ENCODE measurements around the gene PLCXD1.

Gene PLCXD1

DNA sequence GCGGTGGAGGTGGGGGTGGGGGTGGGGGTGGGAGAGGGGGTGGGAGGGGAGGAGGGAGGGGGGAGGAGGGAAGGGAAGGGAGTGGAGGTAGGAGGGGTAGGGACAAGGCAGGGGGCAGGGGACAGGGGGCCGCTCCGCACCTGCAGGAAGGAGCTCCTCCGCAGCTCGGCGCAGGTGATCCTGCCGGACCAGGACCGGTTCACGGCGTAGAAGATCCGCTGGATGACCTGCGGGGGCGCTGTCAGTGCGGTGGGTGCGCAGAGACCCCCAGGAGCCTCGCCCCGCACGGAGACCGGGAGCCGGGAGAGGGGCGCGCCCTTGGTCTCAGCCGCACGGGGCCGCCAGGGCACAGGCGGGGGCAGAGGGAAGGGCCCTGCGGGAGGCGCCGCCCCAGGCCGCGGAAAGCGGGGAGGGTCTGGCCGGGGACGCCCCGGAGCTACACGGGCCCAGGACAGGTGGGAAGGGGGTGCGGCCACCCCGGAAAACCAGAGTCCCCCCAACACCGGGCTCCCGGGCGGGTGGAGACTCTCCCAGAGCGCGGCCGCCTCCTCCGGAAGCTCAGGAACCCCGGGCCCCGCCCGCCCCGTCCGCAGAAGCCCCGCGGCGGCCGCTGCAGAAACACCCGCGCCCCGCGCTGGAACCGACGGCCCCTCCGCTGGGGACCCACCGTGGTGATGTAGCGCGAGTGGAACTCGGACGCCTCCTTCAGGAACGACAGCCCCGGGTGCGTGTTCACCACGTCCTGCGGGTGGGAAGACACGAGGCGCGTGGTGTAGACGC lies 65.0 kb downstream of the PLCXD1 start:
- Histone ChIP-seq H3K27me3 (replicated peaks; ENCODE audit: control insufficient read depth, insufficient read depth, low read length) (no peaks in the 10 kb centered on the region), H3K4me3 (replicated peaks; ENCODE audit: low read depth, low read length) (no peak overlapping the region), H3K36me3 (ENCODE audit: control insufficient read depth, insufficient read depth, low read length) (no peaks in the 10 kb centered on the region; the same call in 1 of the 2 replicates)
- DNase-seq (ENCODE audit: extremely low read depth, insufficient read length), result no peak
- TF ChIP-seq, protein P1, sequence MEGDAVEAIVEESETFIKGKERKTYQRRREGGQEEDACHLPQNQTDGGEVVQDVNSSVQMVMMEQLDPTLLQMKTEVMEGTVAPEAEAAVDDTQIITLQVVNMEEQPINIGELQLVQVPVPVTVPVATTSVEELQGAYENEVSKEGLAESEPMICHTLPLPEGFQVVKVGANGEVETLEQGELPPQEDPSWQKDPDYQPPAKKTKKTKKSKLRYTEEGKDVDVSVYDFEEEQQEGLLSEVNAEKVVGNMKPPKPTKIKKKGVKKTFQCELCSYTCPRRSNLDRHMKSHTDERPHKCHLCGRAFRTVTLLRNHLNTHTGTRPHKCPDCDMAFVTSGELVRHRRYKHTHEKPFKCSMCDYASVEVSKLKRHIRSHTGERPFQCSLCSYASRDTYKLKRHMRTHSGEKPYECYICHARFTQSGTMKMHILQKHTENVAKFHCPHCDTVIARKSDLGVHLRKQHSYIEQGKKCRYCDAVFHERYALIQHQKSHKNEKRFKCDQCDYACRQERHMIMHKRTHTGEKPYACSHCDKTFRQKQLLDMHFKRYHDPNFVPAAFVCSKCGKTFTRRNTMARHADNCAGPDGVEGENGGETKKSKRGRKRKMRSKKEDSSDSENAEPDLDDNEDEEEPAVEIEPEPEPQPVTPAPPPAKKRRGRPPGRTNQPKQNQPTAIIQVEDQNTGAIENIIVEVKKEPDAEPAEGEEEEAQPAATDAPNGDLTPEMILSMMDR (IDR thresholded peaks at IDR 0.05; ENCODE audit: insufficient read depth, low read length, poor library complexity, severe bottlenecking), result no peak

DNA sequence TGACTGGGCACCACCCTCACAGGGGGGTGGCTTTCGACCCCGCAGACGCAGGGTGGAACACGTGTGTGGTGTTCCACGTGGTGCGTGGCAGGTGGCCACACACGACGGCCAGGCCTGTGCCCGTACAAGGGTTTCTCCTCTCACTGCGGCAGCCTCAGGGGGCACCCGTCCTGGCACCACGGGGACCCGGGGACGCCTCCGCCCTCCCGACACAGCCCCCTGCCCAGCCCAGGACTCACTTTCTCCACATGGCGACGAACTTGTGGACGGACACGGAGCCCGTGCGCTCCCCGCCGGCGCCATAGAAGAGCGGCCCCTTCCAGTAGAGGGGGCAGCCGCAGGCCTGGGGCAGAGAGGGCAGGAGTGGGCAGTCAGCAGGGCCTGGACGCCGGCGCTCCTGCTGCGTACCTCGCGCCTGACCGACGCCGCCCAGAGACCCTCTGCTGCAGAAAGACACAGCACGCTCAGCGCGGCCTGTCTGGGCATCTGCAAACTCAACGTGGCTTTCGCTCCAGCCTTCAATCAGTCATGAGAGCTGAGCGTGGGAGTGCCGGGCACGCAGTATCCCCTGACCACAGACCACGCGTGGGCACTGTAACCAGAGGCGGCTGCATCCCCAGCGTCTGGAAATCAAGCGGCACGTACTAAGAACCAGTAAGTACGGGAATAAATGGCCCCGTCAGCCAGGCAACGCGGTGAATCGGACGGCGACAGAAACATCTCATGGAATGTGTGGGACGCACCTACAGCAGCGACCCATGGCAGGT lies 66.4 kb downstream of the PLCXD1 start:
- TF ChIP-seq, protein P1 (IDR thresholded peaks at IDR 0.05; ENCODE audit: insufficient read depth, low read length, poor library complexity, severe bottlenecking), result no peak
- DNase-seq (ENCODE audit: extremely low read depth, insufficient read length), result no peak
- no peaks in the 10 kb centered on the region; the same call in 1 of the 2 replicates for H3K36me3 ChIP-seq (ENCODE audit: control insufficient read depth, insufficient read depth, low read length)
- H3K4me3 ChIP-seq (replicated peaks; ENCODE audit: low read depth, low read length), result no peak overlapping the region
- H3K27me3 ChIP-seq (replicated peaks; ENCODE audit: control insufficient read depth, insufficient read depth, low read length), result no peaks in the 10 kb centered on the region

DNA sequence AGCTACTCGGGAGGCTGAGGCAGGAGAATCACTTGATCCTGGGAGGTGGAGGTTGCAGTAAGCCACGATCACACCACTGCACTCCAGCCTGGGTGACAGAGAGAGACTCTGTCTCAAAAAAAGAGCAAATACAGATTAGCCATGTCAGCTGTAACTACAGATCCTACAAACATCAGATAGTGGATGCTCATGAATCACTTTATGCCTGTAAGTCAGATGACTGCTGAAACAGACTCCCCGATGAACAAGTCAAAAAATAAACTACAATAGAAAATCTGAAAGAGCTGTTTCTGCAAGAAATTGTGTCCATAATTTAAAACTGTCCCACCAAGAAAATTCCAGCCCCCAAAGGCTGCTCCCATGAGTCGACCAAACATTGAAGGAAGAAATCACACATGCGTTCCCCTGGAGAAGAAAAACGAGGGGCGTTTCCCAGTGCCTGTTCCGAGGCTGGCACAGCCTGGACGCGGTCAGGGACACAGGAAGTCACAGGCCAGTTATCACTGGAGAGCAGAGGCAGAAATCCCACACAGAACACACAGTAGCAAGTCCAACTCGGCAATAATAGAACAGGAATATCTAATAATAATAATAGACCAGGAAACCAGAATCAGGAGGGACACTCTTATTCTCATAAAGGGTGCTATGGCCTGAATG lies 67.4 kb downstream of the PLCXD1 start:
- TF ChIP-seq, protein P1 (IDR thresholded peaks at IDR 0.05; ENCODE audit: insufficient read depth, low read length, poor library complexity, severe bottlenecking), result no peak
- no peaks in the 10 kb centered on the region; the same call in 1 of the 2 replicates for H3K36me3 ChIP-seq (ENCODE audit: control insufficient read depth, insufficient read depth, low read length)
- no peak for DNase-seq (ENCODE audit: extremely low read depth, insufficient read length)

DNA sequence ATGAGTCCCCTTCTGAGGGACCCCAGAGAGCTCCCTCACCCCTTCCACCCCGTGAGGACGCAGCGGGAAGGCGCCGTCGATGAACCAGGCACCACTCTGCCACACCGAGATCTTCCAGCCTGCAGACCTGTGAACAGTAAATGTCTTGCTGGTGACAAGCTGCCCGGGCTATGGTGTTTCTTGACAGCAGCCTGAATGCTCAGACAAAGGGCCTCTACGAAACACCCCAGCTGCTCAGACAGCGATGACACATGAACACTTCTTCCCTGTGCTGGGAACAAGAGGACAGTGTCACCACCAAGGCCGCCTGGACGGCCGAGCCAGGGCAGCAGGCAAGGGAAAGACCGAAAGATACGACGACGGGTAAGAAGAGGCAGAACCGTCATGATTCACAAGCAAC lies 68.0 kb downstream of the PLCXD1 start:
- Histone ChIP-seq H3K4me3 (replicated peaks; ENCODE audit: low read depth, low read length) (no peak overlapping the region), H3K27me3 (replicated peaks; ENCODE audit: control insufficient read depth, insufficient read depth, low read length) (no peaks in the 10 kb centered on the region), H3K36me3 (ENCODE audit: control insufficient read depth, insufficient read depth, low read length) (no peaks in the 10 kb centered on the region; the same call in 1 of the 2 replicates)
- no peak for DNase-seq (ENCODE audit: extremely low read depth, insufficient read length)
- TF ChIP-seq, protein P1 (IDR thresholded peaks at IDR 0.05; ENCODE audit: insufficient read depth, low read length, poor library complexity, severe bottlenecking), result no peak

More for the DNA sequence above, 67.4 kb downstream of the PLCXD1 start:
- Histone ChIP-seq H3K4me3 (replicated peaks; ENCODE audit: low read depth, low read length) (no peak overlapping the region), H3K27me3 (replicated peaks; ENCODE audit: control insufficient read depth, insufficient read depth, low read length) (no peaks in the 10 kb centered on the region)

DNA sequence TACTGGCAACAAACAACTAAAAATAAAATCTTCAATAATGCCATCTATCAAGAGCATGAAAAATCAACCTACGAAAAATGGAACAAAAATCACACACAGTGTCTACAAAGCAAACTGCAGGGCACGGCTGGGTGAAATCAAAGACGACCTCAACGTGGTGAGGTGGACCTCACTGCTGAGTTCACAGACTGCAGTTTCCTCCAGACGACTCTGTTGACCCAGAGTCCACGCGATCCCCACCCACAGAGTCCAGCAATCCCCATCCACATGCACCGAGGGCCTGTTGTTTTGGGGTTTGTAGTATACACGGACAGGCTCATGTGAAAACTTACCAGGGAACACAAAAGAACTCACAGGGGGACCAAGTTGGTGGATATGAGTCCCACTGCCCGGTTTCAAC lies 68.5 kb downstream of the PLCXD1 start:
- no peak for DNase-seq (ENCODE audit: extremely low read depth, insufficient read length)
- Histone ChIP-seq H3K4me3 (replicated peaks; ENCODE audit: low read depth, low read length) (no peak overlapping the region), H3K27me3 (replicated peaks; ENCODE audit: control insufficient read depth, insufficient read depth, low read length) (no peaks in the 10 kb centered on the region), H3K36me3 (ENCODE audit: control insufficient read depth, insufficient read depth, low read length) (no peaks in the 10 kb centered on the region; the same call in 1 of the 2 replicates)
- TF ChIP-seq, protein P1 (IDR thresholded peaks at IDR 0.05; ENCODE audit: insufficient read depth, low read length, poor library complexity, severe bottlenecking), result no peak
